ENCODE measurements around the gene KLHDC4.

The KLHDC4 gene

GRCh38 chr16:87792205-87792565 is 26.4 kb upstream of the KLHDC4 start:
- Histone ChIP-seq H2AFZ (ENCODE audit: low read length) (no peak overlapping the region), H3K4me3 (ENCODE audit: low read length) (no peak overlapping the region), H3F3A (ENCODE audit: insufficient read depth, low read length) (no peaks in the 10 kb centered on the region), H3K27ac (ENCODE audit: low read length) (no peak overlapping the region), H3K36me3 (replicated peaks; ENCODE audit: insufficient read depth, low read length) (no peaks in the 10 kb centered on the region), H3K27me3 (replicated peaks; ENCODE audit: insufficient read depth, low read length) (no peaks in the 10 kb centered on the region), H3K79me2 (ENCODE audit: low read length) (no peaks in the 10 kb centered on the region), H3K9me3 (replicated peaks; ENCODE audit: insufficient read depth, low read length) (no peaks in the 10 kb centered on the region), H4K20me1 (ENCODE audit: insufficient read depth, low read length) (no peaks in the 10 kb centered on the region), H3K4me2 (ENCODE audit: low read depth, low read length) (no peak overlapping the region), H3K4me1 (ENCODE audit: low read length) (no peaks in the 10 kb centered on the region), H3K9ac (ENCODE audit: low read length) (no peak overlapping the region), H3K9me2 (replicated peaks; ENCODE audit: insufficient read depth, low read length) (no peaks in the 10 kb centered on the region)
- no peak for DNase-seq
- no peak for TF ChIP-seq EZH2phosphoT487 (IDR thresholded peaks at IDR 0.05; ENCODE audit: low read length)
- no peak for TF ChIP-seq EZH2 (optimal IDR thresholded peaks at IDR 0.05; ENCODE audit: low read depth, low read length)
- no peak for TF ChIP-seq CTCF (IDR thresholded peaks at IDR 0.05; ENCODE audit: low read length)

DNA sequence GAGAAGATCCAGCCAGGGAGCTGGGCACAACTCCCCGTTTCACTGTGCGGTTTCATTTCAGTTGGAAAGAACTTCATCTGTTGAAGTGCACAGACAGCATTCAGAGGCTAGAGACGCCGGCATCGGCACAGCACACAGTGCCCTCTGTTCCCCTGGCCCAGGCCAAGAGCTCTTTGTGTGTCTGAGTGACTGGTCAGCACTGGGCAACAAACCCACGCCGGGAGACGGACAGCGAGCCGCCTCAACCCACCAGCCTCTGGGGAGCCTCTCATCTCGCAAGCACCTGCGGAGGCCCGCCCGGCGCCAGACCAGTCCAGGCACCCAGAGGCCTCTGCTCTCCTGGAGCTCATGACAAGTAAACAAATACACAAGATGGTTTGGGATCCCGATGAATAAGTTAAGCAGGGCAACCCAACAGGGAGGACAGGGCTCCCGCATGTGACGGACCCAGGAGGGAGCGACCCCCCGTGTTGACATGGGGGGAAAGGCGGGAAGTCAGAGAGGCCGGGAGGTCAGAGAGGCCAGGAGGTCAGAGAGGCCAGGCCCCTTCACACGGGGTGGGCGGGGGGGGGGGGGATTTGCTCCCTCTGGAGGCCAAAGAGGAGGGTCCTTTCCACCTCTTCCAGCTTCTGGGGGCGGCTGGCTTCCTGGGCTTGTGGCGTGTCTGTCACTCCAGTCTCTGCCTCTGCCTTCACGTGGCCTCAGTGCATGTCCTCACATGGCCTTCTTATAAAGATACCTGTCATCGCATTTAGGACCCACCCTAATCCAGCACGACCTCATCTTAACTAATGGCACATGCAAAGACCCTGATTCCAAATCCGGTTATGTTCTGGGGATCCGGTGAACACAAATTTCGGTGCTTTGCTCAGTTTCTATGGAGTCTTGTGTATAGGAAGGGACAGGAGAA is 25.8 kb upstream of the KLHDC4 start:
- Histone ChIP-seq H2AFZ (ENCODE audit: low read length) (no peak overlapping the region), H3K4me2 (ENCODE audit: low read depth, low read length) (no peak overlapping the region), H3K27ac (ENCODE audit: low read length) (no peak overlapping the region), H3K9me2 (replicated peaks; ENCODE audit: insufficient read depth, low read length) (no peaks in the 10 kb centered on the region), H3K9ac (ENCODE audit: low read length) (no peak overlapping the region), H3K9me3 (replicated peaks; ENCODE audit: insufficient read depth, low read length) (no peaks in the 10 kb centered on the region), H3K36me3 (replicated peaks; ENCODE audit: insufficient read depth, low read length) (no peaks in the 10 kb centered on the region), H3K79me2 (ENCODE audit: low read length) (no peaks in the 10 kb centered on the region), H3K4me1 (ENCODE audit: low read length) (no peaks in the 10 kb centered on the region), H3K27me3 (replicated peaks; ENCODE audit: insufficient read depth, low read length) (no peaks in the 10 kb centered on the region), H4K20me1 (ENCODE audit: insufficient read depth, low read length) (no peaks in the 10 kb centered on the region), H3F3A (ENCODE audit: insufficient read depth, low read length) (no peaks in the 10 kb centered on the region), H3K4me3 (ENCODE audit: low read length) (no peak overlapping the region)
- DNase-seq = no peak
- TF ChIP-seq EZH2 (optimal IDR thresholded peaks at IDR 0.05; ENCODE audit: low read depth, low read length) = no peak
- no peak for TF ChIP-seq EZH2phosphoT487 (IDR thresholded peaks at IDR 0.05; ENCODE audit: low read length)
- TF ChIP-seq CTCF (IDR thresholded peaks at IDR 0.05; ENCODE audit: low read length) = no peak

DNA sequence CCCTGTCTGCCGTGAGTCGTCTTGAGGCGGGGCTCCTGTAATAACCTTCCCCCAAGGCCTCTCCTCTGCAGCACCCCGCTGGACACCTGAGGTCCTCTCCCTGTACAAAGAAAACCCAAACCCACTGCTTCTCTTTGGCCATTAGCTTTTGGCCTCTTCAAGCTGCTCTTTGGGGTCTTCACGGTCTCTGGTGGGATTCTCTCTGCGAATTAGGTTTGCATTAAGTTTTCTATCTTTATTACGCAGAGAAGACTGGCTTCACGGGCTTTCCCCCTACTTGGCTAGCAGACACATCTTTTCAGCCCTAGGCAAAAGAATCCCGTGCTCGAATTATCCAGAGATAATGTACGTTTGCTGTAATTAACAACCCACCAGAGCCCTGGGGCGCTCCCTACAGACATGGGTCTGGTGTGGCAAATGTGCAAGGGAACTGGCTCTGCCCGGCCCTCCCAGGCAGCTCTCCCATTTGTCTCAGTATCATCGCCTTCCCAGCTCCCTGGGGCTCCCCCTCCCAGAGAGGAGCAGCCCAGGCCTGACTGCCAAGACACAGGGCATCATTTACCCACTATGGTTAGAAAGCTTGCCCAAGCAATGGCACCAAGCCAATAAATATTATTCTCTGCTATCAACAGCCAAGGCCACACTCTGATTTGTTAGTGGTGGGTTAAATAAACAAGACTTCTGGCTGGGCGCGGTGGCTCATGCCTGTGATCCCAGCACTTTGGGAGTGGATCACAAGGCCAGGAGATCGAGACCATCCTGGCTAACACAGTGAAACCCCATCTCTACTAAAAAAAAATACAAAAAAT is 24.7 kb upstream of the KLHDC4 start:
- no peak overlapping the region for H3K27ac ChIP-seq (ENCODE audit: low read length)

More for the DNA sequence above, 24.7 kb upstream of the KLHDC4 start:
- Histone ChIP-seq H3K4me3 (ENCODE audit: low read length) (no peak overlapping the region), H3K27me3 (replicated peaks; ENCODE audit: insufficient read depth, low read length) (no peaks in the 10 kb centered on the region), H3K9me2 (replicated peaks; ENCODE audit: insufficient read depth, low read length) (no peaks in the 10 kb centered on the region), H3K79me2 (ENCODE audit: low read length) (no peaks in the 10 kb centered on the region), H3K4me2 (ENCODE audit: low read depth, low read length) (no peak overlapping the region), H3F3A (ENCODE audit: insufficient read depth, low read length) (no peaks in the 10 kb centered on the region), H3K4me1 (ENCODE audit: low read length) (no peaks in the 10 kb centered on the region), H2AFZ (ENCODE audit: low read length) (no peak overlapping the region), H4K20me1 (ENCODE audit: insufficient read depth, low read length) (no peaks in the 10 kb centered on the region), H3K9me3 (replicated peaks; ENCODE audit: insufficient read depth, low read length) (no peaks in the 10 kb centered on the region), H3K36me3 (replicated peaks; ENCODE audit: insufficient read depth, low read length) (no peaks in the 10 kb centered on the region), H3K9ac (ENCODE audit: low read length) (no peak overlapping the region)
- no peak for DNase-seq
- no peak for TF ChIP-seq EZH2phosphoT487 (IDR thresholded peaks at IDR 0.05; ENCODE audit: low read length)
- no peak for TF ChIP-seq CTCF (IDR thresholded peaks at IDR 0.05; ENCODE audit: low read length)
- TF ChIP-seq EZH2 (optimal IDR thresholded peaks at IDR 0.05; ENCODE audit: low read depth, low read length) = no peak

Measured in MM.1S (cell line).